GM12878 (cell line): ENCODE measurements around the gene DEXI.

Source experiments
- ATF2 ChIP-seq: IDR thresholded peaks from 2 replicates; pipeline ENCODE4 v1.6.1; 2012; ENCODE audit warnings: low read length, inconsistent platforms
- BACH1 ChIP-seq: fragments of 450-650 bp; IDR thresholded peaks from 2 replicates; pipeline ENCODE4 v1.6.1; 2017; ENCODE audit warnings: mild to moderate bottlenecking, borderline replicate concordance
- EGR1 ChIP-seq, 2 experiments: IDR thresholded peaks; 1 replicate in 1 of 2; 2 replicates in 1 of 2; pipeline ENCODE4 v1.6.1; 2011 to 2012; ENCODE audit warnings: low read depth in 2 of 2, low read length in 2 of 2, borderline replicate concordance in 1 of 2, mild to moderate bottlenecking in 1 of 2, moderate library complexity in 1 of 2
- EP300 ChIP-seq, 2 experiments: fragments of 150-350 bp in 1 of 2; IDR thresholded peaks; 2 replicates each; pipeline ENCODE4 v1.6.1; 2011 to 2012; ENCODE audit warnings: low read depth in 2 of 2, low read length in 2 of 2, borderline replicate concordance in 1 of 2, improper control_type of control experiment in 1 of 2, inconsistent platforms in 1 of 2; ENCODE audit not compliant: control insufficient read depth in 1 of 2
- ESRRA ChIP-seq: IDR thresholded peaks from 2 replicates; pipeline ENCODE4 v1.6.1; 2012; ENCODE audit warnings: mild to moderate bottlenecking, low read length, improper control_type of control experiment
- MEF2A ChIP-seq: IDR thresholded peaks from 2 replicates; pipeline ENCODE4 v1.6.1; 2011; ENCODE audit warnings: low read depth, mild to moderate bottlenecking, low read length, moderate library complexity; ENCODE audit not compliant: insufficient read depth
- NFYB ChIP-seq: IDR thresholded peaks from 2 replicates; pipeline ENCODE4 v1.6.1; 2011; ENCODE audit warnings: low read depth, mild to moderate bottlenecking, low read length, improper control_type of control experiment, moderate library complexity; ENCODE audit not compliant: insufficient read depth
- RAD21 ChIP-seq: IDR thresholded peaks from 2 replicates; pipeline ENCODE4 v1.6.1; 2011; ENCODE audit warnings: mild to moderate bottlenecking, low read depth, low read length, moderate library complexity; ENCODE audit not compliant: insufficient read depth
- TAF1 ChIP-seq: IDR thresholded peaks from 2 replicates; pipeline ENCODE4 v1.6.1; 2011; ENCODE audit warnings: mild to moderate bottlenecking, low read depth, low read length, borderline replicate concordance
- TF ChIP-seq, protein P1 (sequence below), 3 experiments: IDR thresholded peaks in 2 of 3; conservative IDR thresholded peaks in 1 of 3; 2 replicates each; pipeline ENCODE4 v1.5.1; 2011; ENCODE audit warnings: low read depth in 3 of 3, low read length in 3 of 3, mild to moderate bottlenecking in 3 of 3, control low read depth in 2 of 3, moderate library complexity in 2 of 3, inconsistent platforms in 1 of 3, mixed read lengths in 1 of 3; ENCODE audit not compliant: control insufficient read depth in 2 of 3, insufficient read depth in 1 of 3; ENCODE audit errors: extremely low read depth in 1 of 3

GRCh38 chr16:10879681-10880589 is 62.3 kb downstream of the DEXI start:
- 0 out of 2 replicates have a peak, but pooled peaks have one; percentile 13 for TF ChIP-seq RAD21
- TF ChIP-seq EGR1 (IDR thresholded peaks at IDR 0.05; ENCODE audit: borderline replicate concordance in 1 of 2, low read depth in 2 of 2, low read length in 2 of 2), result no peak
- no peak for TF ChIP-seq ESRRA
- TF ChIP-seq, protein P1, sequence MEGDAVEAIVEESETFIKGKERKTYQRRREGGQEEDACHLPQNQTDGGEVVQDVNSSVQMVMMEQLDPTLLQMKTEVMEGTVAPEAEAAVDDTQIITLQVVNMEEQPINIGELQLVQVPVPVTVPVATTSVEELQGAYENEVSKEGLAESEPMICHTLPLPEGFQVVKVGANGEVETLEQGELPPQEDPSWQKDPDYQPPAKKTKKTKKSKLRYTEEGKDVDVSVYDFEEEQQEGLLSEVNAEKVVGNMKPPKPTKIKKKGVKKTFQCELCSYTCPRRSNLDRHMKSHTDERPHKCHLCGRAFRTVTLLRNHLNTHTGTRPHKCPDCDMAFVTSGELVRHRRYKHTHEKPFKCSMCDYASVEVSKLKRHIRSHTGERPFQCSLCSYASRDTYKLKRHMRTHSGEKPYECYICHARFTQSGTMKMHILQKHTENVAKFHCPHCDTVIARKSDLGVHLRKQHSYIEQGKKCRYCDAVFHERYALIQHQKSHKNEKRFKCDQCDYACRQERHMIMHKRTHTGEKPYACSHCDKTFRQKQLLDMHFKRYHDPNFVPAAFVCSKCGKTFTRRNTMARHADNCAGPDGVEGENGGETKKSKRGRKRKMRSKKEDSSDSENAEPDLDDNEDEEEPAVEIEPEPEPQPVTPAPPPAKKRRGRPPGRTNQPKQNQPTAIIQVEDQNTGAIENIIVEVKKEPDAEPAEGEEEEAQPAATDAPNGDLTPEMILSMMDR (IDR thresholded peaks at IDR 0.05 in 2 of 3, conservative IDR thresholded peaks at IDR 0.05 in 1 of 3; ENCODE audit: control insufficient read depth in 2 of 3, extremely low read depth in 1 of 3, insufficient read depth in 1 of 3, low read depth in 3 of 3, low read length in 3 of 3), result no peak; a peak in 1 of 6 replicates
- TF ChIP-seq BACH1, result no peak
- TF ChIP-seq MEF2A, result no peak
- TF ChIP-seq ATF2, result no peak
- TF ChIP-seq TAF1, result no peak
- no peak for TF ChIP-seq NFYB
- TF ChIP-seq EP300 (IDR thresholded peaks at IDR 0.05; ENCODE audit: borderline replicate concordance in 1 of 2, control insufficient read depth in 1 of 2, low read depth in 2 of 2, low read length in 2 of 2), result no peak
